H9 (cell line): Measurements from ENCODE around the gene TEX38. TPM values are rescaled to one million over a fixed set of nuclear protein-coding genes. Genes with fewer than 3 reads are reported as not detected.

Experiments
- DNase-seq: peaks from one replicate; pipeline ENCODE4 v3.0.0-alpha.2; 2017
- H2AFZ ChIP-seq: one replicate; pipeline ENCODE4 v1.6.1; 2013; ENCODE audit warnings: mild to moderate bottlenecking, low read length, control low read depth, moderate library complexity
- H2AK5ac ChIP-seq: 2 replicates; pipeline ENCODE4 v1.6.1; 2013; ENCODE audit warnings: low read length, control low read depth, mixed read lengths; ENCODE audit not compliant: insufficient read length
- H2BK120ac ChIP-seq: one replicate; pipeline ENCODE4 v1.6.1; 2013; ENCODE audit warnings: low read depth, mild to moderate bottlenecking, low read length, control low read depth, inconsistent platforms; ENCODE audit not compliant: poor library complexity, severe bottlenecking
- H2BK12ac ChIP-seq: 2 replicates; pipeline ENCODE4 v1.6.1; 2013; ENCODE audit warnings: low read length, control low read depth, mixed read lengths, low read depth; ENCODE audit not compliant: insufficient read length
- H2BK15ac ChIP-seq: 2 replicates; pipeline ENCODE4 v1.6.1; 2013; ENCODE audit warnings: low read depth, low read length, control low read depth
- H2BK20ac ChIP-seq: one replicate; pipeline ENCODE4 v1.6.1; 2013; ENCODE audit warnings: low read depth, mild to moderate bottlenecking, low read length, control low read depth, inconsistent platforms; ENCODE audit not compliant: poor library complexity, severe bottlenecking
- H2BK5ac ChIP-seq: 2 replicates; pipeline ENCODE4 v1.6.1; 2013; ENCODE audit warnings: low read length, control low read depth, mixed read lengths; ENCODE audit not compliant: insufficient read length
- H3K14ac ChIP-seq: 2 replicates; pipeline ENCODE4 v1.6.1; 2013; ENCODE audit warnings: low read length, control low read depth; ENCODE audit not compliant: insufficient read depth
- H3K18ac ChIP-seq: 2 replicates; pipeline ENCODE4 v1.6.1; 2013; ENCODE audit warnings: low read depth, mild to moderate bottlenecking, mixed read lengths, low read length, control low read depth; ENCODE audit not compliant: insufficient read length
- H3K23ac ChIP-seq: 2 replicates; pipeline ENCODE4 v1.6.1; 2013; ENCODE audit warnings: low read length, control low read depth, mixed read lengths, low read depth; ENCODE audit not compliant: insufficient read length
- H3K23me2 ChIP-seq: 2 replicates; pipeline ENCODE4 v1.6.1; 2013; ENCODE audit warnings: low read depth, mild to moderate bottlenecking, mixed read lengths, low read length, control low read depth; ENCODE audit not compliant: insufficient read length, poor library complexity, severe bottlenecking
- H3K27ac ChIP-seq: 2 replicates; pipeline ENCODE4 v1.5.1; 2013; ENCODE audit warnings: low read length, control low read depth, mixed read lengths, low read depth; ENCODE audit not compliant: insufficient read length
- H3K27me3 ChIP-seq: 2 replicates; pipeline ENCODE4 v1.6.1; 2013; ENCODE audit warnings: low read length, control low read depth, inconsistent platforms; ENCODE audit not compliant: insufficient read depth
- H3K4ac ChIP-seq: 2 replicates; pipeline ENCODE4 v1.6.1; 2013; ENCODE audit warnings: low read depth, mild to moderate bottlenecking, control low read depth, inconsistent platforms, low read length, moderate library complexity
- H3K4me1 ChIP-seq: 2 replicates; pipeline ENCODE4 v1.6.1; 2013; ENCODE audit warnings: low read length, control low read depth, inconsistent platforms; ENCODE audit not compliant: insufficient read depth
- H3K4me2 ChIP-seq: 2 replicates; pipeline ENCODE4 v1.6.1; 2013; ENCODE audit warnings: low read length, control low read depth, mixed read lengths; ENCODE audit not compliant: insufficient read length, insufficient read depth
- H3K56ac ChIP-seq: 2 replicates; pipeline ENCODE4 v1.6.1; 2013; ENCODE audit warnings: low read depth, mild to moderate bottlenecking, mixed read lengths, low read length, control low read depth; ENCODE audit not compliant: insufficient read length
- H3K79me1 ChIP-seq: 2 replicates; pipeline ENCODE4 v1.6.1; 2013; ENCODE audit warnings: low read depth, mild to moderate bottlenecking, moderate library complexity, low read length, control low read depth, inconsistent platforms; ENCODE audit not compliant: insufficient read depth, poor library complexity, severe bottlenecking
- H3K79me2 ChIP-seq: 2 replicates; pipeline ENCODE4 v1.6.1; 2013; ENCODE audit warnings: low read length, control low read depth, inconsistent platforms; ENCODE audit not compliant: insufficient read depth
- H3K9ac ChIP-seq: 2 replicates; pipeline ENCODE4 v1.6.1; 2013; ENCODE audit warnings: low read length, control low read depth, mixed read lengths; ENCODE audit not compliant: insufficient read length; ENCODE audit errors: extremely low read depth
- H3K9me3 ChIP-seq: one replicate; pipeline ENCODE4 v1.6.1; 2013; ENCODE audit warnings: low read depth, low read length, inconsistent platforms; ENCODE audit not compliant: control insufficient read depth
- H3T11ph ChIP-seq: one replicate; pipeline ENCODE4 v1.6.1; 2013; ENCODE audit warnings: mild to moderate bottlenecking, low read length, control low read depth, inconsistent platforms
- H4K20me1 ChIP-seq: one replicate; pipeline ENCODE4 v1.6.1; 2013; ENCODE audit not compliant: control insufficient read depth, insufficient read length, insufficient read depth
- H4K5ac ChIP-seq: 2 replicates; pipeline ENCODE4 v1.6.1; 2013; ENCODE audit warnings: low read depth, mild to moderate bottlenecking, mixed read lengths, low read length, control low read depth; ENCODE audit not compliant: insufficient read length
- H4K8ac ChIP-seq: replicated peaks from 2 replicates; pipeline ENCODE4 v1.6.1; 2013; ENCODE audit warnings: low read length, control low read depth, mixed read lengths, low read depth; ENCODE audit not compliant: insufficient read length
- H4K91ac ChIP-seq: 2 replicates; pipeline ENCODE4 v1.6.1; 2013; ENCODE audit warnings: low read depth, mild to moderate bottlenecking, moderate library complexity, mixed read lengths, low read length, control low read depth; ENCODE audit not compliant: insufficient read length
- H3K27ac Mint-ChIP-seq, 3 experiments: 2 replicates in 2 of 3; 3 replicates in 1 of 3; pipeline ENCODE4 v1.8.0; 2020 to 2021; ENCODE audit warnings: mixed read lengths in 3 of 3, mild to moderate bottlenecking in 1 of 3, moderate library complexity in 1 of 3
- H3K27me3 Mint-ChIP-seq: 2 replicates; pipeline ENCODE4 v1.8.0; 2021; ENCODE audit warnings: low read depth, mild to moderate bottlenecking, moderate library complexity, mixed read lengths
- H3K36me3 Mint-ChIP-seq, 3 experiments: 2 replicates in 2 of 3; 3 replicates in 1 of 3; pipeline ENCODE4 v1.8.0; 2020 to 2021; ENCODE audit warnings: low read depth in 3 of 3, mixed read lengths in 3 of 3; ENCODE audit not compliant: insufficient read depth in 1 of 3
- H3K4me1 Mint-ChIP-seq, 2 experiments: 2 replicates each; pipeline ENCODE4 v1.8.0; 2020; ENCODE audit warnings: mixed read lengths in 2 of 2
- H3K4me3 Mint-ChIP-seq, 2 experiments: 2 replicates in 1 of 2; 3 replicates in 1 of 2; pipeline ENCODE4 v1.8.0; 2020 to 2021; ENCODE audit warnings: mild to moderate bottlenecking in 2 of 2, mixed read lengths in 2 of 2, moderate library complexity in 1 of 2
- H3K9me3 Mint-ChIP-seq, 2 experiments: 2 replicates in 1 of 2; 3 replicates in 1 of 2; pipeline ENCODE4 v1.8.0; 2020; ENCODE audit warnings: mild to moderate bottlenecking in 2 of 2, mixed read lengths in 2 of 2, moderate library complexity in 1 of 2
- WGBS: extraction: QIAGEN DNeasy Blood & Tissue Kit; methylation state at CpG from one replicate; pipeline ENCODE4 v1.1.7; 2013; ENCODE audit warnings: missing lambda C conversion rate, low lambda C conversion rate, mixed read lengths; ENCODE audit not compliant: insufficient read length; ENCODE audit errors: extremely low coverage; 5-methylcytosine and 5-hydroxymethylcytosine counted together
- total RNA-seq: library from RNA; stranded (reverse); gene quantifications from 2 replicates; pipeline ENCODE4 v1.2.1, GENCODE V29; 2021
- TF ChIP-seq, protein P1 (sequence below): fragments of 200-600 bp; sonication (generic); conservative IDR thresholded peaks from 3 replicates; pipeline ENCODE4 v1.8.0; 2021; ENCODE audit warnings: antibody characterized with exemption, mild to moderate bottlenecking

The TEX38 gene
- total RNA-seq, 1 experiment from 2014 or later: not detected

DNA sequence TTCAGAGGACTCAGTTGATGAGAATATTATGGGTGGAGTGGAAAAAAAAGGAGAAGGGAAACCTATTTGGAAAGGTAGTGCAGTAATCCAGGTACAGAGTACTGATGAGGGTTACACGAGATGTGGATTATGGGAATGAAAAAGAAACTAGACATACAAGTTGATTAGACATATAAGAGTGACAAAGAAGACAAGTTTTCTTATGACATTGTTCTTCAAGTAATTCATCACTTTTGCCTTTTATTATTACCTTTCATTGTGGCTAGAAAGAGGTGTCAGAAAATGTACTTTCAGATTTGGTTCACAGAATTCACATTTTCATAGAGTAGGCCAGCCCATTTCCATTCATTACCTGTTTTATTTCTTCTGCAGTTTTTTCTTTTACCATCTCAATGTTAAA is 13.9 kb upstream of the TEX38 start:
- H4K91ac ChIP-seq: no peak overlapping the region
- no peaks in the 10 kb centered on the region for H3K4me1 ChIP-seq
- H3K56ac ChIP-seq: no peak overlapping the region
- H3K9me3 ChIP-seq: no peaks in the 10 kb centered on the region
- H3K9ac ChIP-seq: no peak overlapping the region
- no peak overlapping the region for H3K4me2 ChIP-seq
- no peak overlapping the region for H2BK12ac ChIP-seq
- no peaks in the 10 kb centered on the region for H3K4me1 Mint-ChIP-seq
- H3K23ac ChIP-seq: no peak overlapping the region
- no peak overlapping the region for H3K4me3 Mint-ChIP-seq
- H2BK5ac ChIP-seq: no peak overlapping the region
- no peaks in the 10 kb centered on the region for H3K23me2 ChIP-seq
- no peak overlapping the region for H3K14ac ChIP-seq
- H2AFZ ChIP-seq: no peak overlapping the region
- no peaks in the 10 kb centered on the region; a peak in 1 of 5 replicates for H3K9me3 Mint-ChIP-seq
- no peak overlapping the region for H2BK120ac ChIP-seq
- no peak overlapping the region for H3K4ac ChIP-seq
- no peak overlapping the region for H3K27ac Mint-ChIP-seq
- peaks cover 14 to 46% (median 36%) of the 10 kb centered on the region in 3 experiments; a peak in 6 of 7 replicates for H3K36me3 Mint-ChIP-seq
- no peak for DNase-seq
- H3T11ph ChIP-seq: no peak overlapping the region
- H3K27me3 ChIP-seq: no peaks in the 10 kb centered on the region
- H3K27ac ChIP-seq: no peak overlapping the region
- H4K8ac ChIP-seq: no peak overlapping the region
- WGBS: no CpG with 5 or more reads among the region's 1 CpG
- H3K79me1 ChIP-seq: no peaks in the 10 kb centered on the region
- H3K18ac ChIP-seq: no peak overlapping the region
- no peak overlapping the region for H4K5ac ChIP-seq
- H4K20me1 ChIP-seq: no peaks in the 10 kb centered on the region
- no peaks in the 10 kb centered on the region for H3K79me2 ChIP-seq
- no peak overlapping the region for H2BK15ac ChIP-seq
- H2AK5ac ChIP-seq: no peak overlapping the region
- no peaks in the 10 kb centered on the region for H3K27me3 Mint-ChIP-seq
- H2BK20ac ChIP-seq: no peak overlapping the region
- TF ChIP-seq, protein P1, sequence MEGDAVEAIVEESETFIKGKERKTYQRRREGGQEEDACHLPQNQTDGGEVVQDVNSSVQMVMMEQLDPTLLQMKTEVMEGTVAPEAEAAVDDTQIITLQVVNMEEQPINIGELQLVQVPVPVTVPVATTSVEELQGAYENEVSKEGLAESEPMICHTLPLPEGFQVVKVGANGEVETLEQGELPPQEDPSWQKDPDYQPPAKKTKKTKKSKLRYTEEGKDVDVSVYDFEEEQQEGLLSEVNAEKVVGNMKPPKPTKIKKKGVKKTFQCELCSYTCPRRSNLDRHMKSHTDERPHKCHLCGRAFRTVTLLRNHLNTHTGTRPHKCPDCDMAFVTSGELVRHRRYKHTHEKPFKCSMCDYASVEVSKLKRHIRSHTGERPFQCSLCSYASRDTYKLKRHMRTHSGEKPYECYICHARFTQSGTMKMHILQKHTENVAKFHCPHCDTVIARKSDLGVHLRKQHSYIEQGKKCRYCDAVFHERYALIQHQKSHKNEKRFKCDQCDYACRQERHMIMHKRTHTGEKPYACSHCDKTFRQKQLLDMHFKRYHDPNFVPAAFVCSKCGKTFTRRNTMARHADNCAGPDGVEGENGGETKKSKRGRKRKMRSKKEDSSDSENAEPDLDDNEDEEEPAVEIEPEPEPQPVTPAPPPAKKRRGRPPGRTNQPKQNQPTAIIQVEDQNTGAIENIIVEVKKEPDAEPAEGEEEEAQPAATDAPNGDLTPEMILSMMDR: no peak
